ENCODE data around the gene METTL13. TPM values are rescaled to one million over a fixed set of nuclear protein-coding genes. Genes with fewer than 3 reads are reported as not detected.
A peak's percentile ranks its signal among the peaks of the same experiment; 100 is the strongest.

METTL13 gene
- total RNA-seq, 4 donors from 2014 or later, result 17.5 to 20.9 (median 20.0) TPM

- TF ChIP-seq CTCF (IDR thresholded peaks at IDR 0.05) (no peak), POLR2AphosphoS5 (IDR thresholded peaks at IDR 0.05) (no peak), EP300 (IDR thresholded peaks at IDR 0.05) (no peak), POLR2A (IDR thresholded peaks at IDR 0.05; ENCODE audit: low read depth) (no peak)
- DNase-seq (ENCODE audit: extremely low spot score), result no peak
- intact Hi-C loops (cut with DNase I), result loop anchor here (5.0 to 10.0 kb wide), 2 partner anchors 64 to 641 kb away; partner anchors contain the start of gene PIGC
- no peak overlapping the region for H3K4me3 ChIP-seq
- no peak overlapping the region for H3K27ac ChIP-seq (replicated peaks in 1 of 4)
- 72% methylated on average over 3 of the region's 3 CpGs for WGBS
- H3K9me3 ChIP-seq, result no peaks in the 10 kb centered on the region
- peaks cover 0 to 8% (median 4%) of the 10 kb centered on the region in 4 donors for H3K4me1 ChIP-seq
- H3K27me3 ChIP-seq, result no peaks in the 10 kb centered on the region
- peaks cover 9 to 32% (median 25%) of the 10 kb centered on the region in 4 donors for H3K36me3 ChIP-seq
Observed at GRCh38 chr1:171800851-171801250, 19.4 kb downstream of the METTL13 start.

- DNase-seq (ENCODE audit: extremely low spot score), result no peak
- intact Hi-C loops (cut with DNase I), result loop anchor here (5.0 to 10.0 kb wide), 2 partner anchors 63 to 641 kb away; partner anchors contain the start of gene PIGC
- WGBS, result 0% methylated on average over 2 of the region's 2 CpGs
Observed at GRCh38 chr1:171801487-171801891, 20.0 kb downstream of the METTL13 start.

DNA sequence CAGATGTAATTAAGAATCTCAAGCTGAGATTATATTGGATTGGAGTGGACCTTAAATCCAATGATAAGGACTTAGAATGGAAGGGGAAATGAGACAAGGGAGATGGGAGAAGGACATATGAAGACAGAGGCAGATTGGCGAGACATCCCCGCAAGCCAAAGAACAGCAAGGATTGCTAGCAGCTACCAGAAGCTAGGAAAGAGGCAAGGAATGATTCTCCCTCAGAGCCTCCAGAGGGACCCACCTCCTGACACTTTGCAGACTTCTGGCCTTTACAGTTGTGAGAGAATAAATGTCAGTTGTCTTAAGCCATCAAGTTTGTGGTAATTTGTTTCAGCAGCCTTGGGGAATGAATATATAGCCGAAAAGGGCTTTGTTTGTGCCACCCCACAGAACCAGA is 20.7 kb downstream of the METTL13 start:
- intact Hi-C loops (cut with DNase I), result loop anchor here (1.0 to 10.0 kb wide), 3 partner anchors 63 to 640 kb away; partner anchors contain the start of gene PIGC
- WGBS, result 98% methylated on average over 3 of the region's 3 CpGs
- no peak for TF ChIP-seq POLR2A (IDR thresholded peaks at IDR 0.05; ENCODE audit: low read depth)
- Histone ChIP-seq H3K4me3 (no peak overlapping the region), H3K27me3 (no peaks in the 10 kb centered on the region), H3K9me3 (no peaks in the 10 kb centered on the region), H3K4me1 (peaks cover 0 to 8% (median 4%) of the 10 kb centered on the region in 4 donors), H3K36me3 (peaks cover 0 to 19% (median 11%) of the 10 kb centered on the region in 4 donors), H3K27ac (replicated peaks in 1 of 4) (no peak overlapping the region)
- DNase-seq (ENCODE audit: extremely low spot score), result no peak

More at GRCh38 chr1:171801487-171801891, 20.0 kb downstream of the METTL13 start:
- H3K27me3 ChIP-seq, result no peaks in the 10 kb centered on the region
- H3K4me3 ChIP-seq, result no peak overlapping the region
- no peaks in the 10 kb centered on the region for H3K9me3 ChIP-seq
- H3K36me3 ChIP-seq, result peaks cover 5 to 26% (median 19%) of the 10 kb centered on the region in 4 donors
- TF ChIP-seq CTCF (IDR thresholded peaks at IDR 0.05) (peak; percentile 71 to 81 (median 76)), POLR2AphosphoS5 (IDR thresholded peaks at IDR 0.05) (no peak), EP300 (IDR thresholded peaks at IDR 0.05) (no peak)
- peaks cover 0 to 8% (median 4%) of the 10 kb centered on the region in 4 donors for H3K4me1 ChIP-seq
- H3K27ac ChIP-seq (replicated peaks in 1 of 4), result no peak overlapping the region

- no peak overlapping the region for H3K4me3 ChIP-seq
- H3K9me3 ChIP-seq, result no peaks in the 10 kb centered on the region
- no peak overlapping the region for H3K27ac ChIP-seq (replicated peaks in 1 of 4)
- no peak for TF ChIP-seq POLR2AphosphoS5 (IDR thresholded peaks at IDR 0.05)
- TF ChIP-seq POLR2A (IDR thresholded peaks at IDR 0.05; ENCODE audit: low read depth), result no peak
- no peak for TF ChIP-seq EP300 (IDR thresholded peaks at IDR 0.05)
- TF ChIP-seq CTCF (IDR thresholded peaks at IDR 0.05), result no peak
- intact Hi-C loops (cut with DNase I), result loop anchor here (5.0 to 10.0 kb wide), 2 partner anchors 62 to 639 kb away; partner anchors contain the start of gene PIGC
- DNase-seq (ENCODE audit: extremely low spot score), result no peak
- peaks cover 0 to 10% (median 5%) of the 10 kb centered on the region in 4 donors for H3K36me3 ChIP-seq
- 46% methylated on average over 2 of the region's 2 CpGs for WGBS
- no peaks in the 10 kb centered on the region for H3K27me3 ChIP-seq
- H3K4me1 ChIP-seq, result peaks cover 0 to 8% (median 4%) of the 10 kb centered on the region in 4 donors
Observed at GRCh38 chr1:171803045-171803444, 21.6 kb downstream of the METTL13 start.

GRCh38 chr1:171803461-171804022 is 22.1 kb downstream of the METTL13 start:
- DNase-seq (ENCODE audit: extremely low spot score), result no peak
- H3K4me3 ChIP-seq, result no peak overlapping the region
- peaks cover 0 to 8% (median 4%) of the 10 kb centered on the region in 4 donors for H3K4me1 ChIP-seq
- intact Hi-C loops (cut with DNase I), result loop anchor here (5.0 to 10.0 kb wide), 2 partner anchors 61 to 639 kb away; partner anchors contain the start of gene PIGC
- H3K27me3 ChIP-seq, result no peaks in the 10 kb centered on the region
- H3K9me3 ChIP-seq, result no peaks in the 10 kb centered on the region
- no peak for TF ChIP-seq EP300 (IDR thresholded peaks at IDR 0.05)
- no peak for TF ChIP-seq POLR2A (IDR thresholded peaks at IDR 0.05; ENCODE audit: low read depth)
- TF ChIP-seq POLR2AphosphoS5 (IDR thresholded peaks at IDR 0.05), result no peak
- TF ChIP-seq CTCF (IDR thresholded peaks at IDR 0.05), result no peak
- WGBS, result 93% methylated on average over 13 of the region's 17 CpGs
- H3K27ac ChIP-seq (replicated peaks in 1 of 4), result no peak overlapping the region
- H3K36me3 ChIP-seq, result peaks cover 0 to 6% (median 2%) of the 10 kb centered on the region in 4 donors

Data from esophagus muscularis mucosa (tissue), 4 donors.